ENCODE measurements around the gene FNDC11. TPM values are rescaled to one million over a fixed set of nuclear protein-coding genes. Genes with fewer than 3 reads are reported as not detected.

Gene FNDC11
- total RNA-seq, 2 experiments from 2014 or later = 1.7 to 1.8 TPM

- Mint-ChIP-seq H3K9me3 (peaks cover 3% of the 10 kb centered on the region), H3K4me3 (peak overlapping the region; percentile 78), H3K27me3 (no peaks in the 10 kb centered on the region), H3K4me1 (ENCODE audit: low read depth) (peaks cover 13% of the 10 kb centered on the region), H3K27ac (peak overlapping the region; percentile 69), H3K36me3 (ENCODE audit: low read depth) (peaks cover 29% of the 10 kb centered on the region)
- intact Hi-C loops (cut with DNase I, micrococcal nuclease) = loop anchor here in 1 of 2 experiments (1.0 to 5.0 kb wide), 3 partner anchors 16 to 131 kb away; partner anchors contain the start of genes PTK6 and STMN3
- ATAC-seq (ENCODE audit: poor library complexity) (peak; percentile 57), DNase-seq (peak; percentile 43 to 85 (median 68))
- POLR2A ChIA-PET = interaction anchor here (0.6 to 4.0 kb wide), 39 partner anchors 9 to 734 kb away, joined by 3 to 71 read pairs (median 4); partner anchors contain the start of genes ARFRP1, GMEB2, HELZ2 and LIME1
- peaks cover 0 to 12% of the 10 kb centered on the region in 2 experiments for H3K9me3 ChIP-seq (ENCODE audit: control insufficient read depth in 1 of 2, insufficient read depth in 1 of 2, low read length in 2 of 2)
- H3K27me3 ChIP-seq (ENCODE audit: control insufficient read depth in 1 of 2, insufficient read depth in 2 of 2, low read length in 2 of 2) = no peaks in the 10 kb centered on the region
- H3K4me3 ChIP-seq (ENCODE audit: low read length) = peak overlapping the region; percentile 65
- CTCF ChIA-PET = interaction anchor here (1.0 to 2.4 kb wide), 4 partner anchors 16 to 517 kb away, joined by 3 to 18 read pairs (median 6); partner anchors contain the start of gene PTK6
- TF ChIP-seq, protein P1, sequence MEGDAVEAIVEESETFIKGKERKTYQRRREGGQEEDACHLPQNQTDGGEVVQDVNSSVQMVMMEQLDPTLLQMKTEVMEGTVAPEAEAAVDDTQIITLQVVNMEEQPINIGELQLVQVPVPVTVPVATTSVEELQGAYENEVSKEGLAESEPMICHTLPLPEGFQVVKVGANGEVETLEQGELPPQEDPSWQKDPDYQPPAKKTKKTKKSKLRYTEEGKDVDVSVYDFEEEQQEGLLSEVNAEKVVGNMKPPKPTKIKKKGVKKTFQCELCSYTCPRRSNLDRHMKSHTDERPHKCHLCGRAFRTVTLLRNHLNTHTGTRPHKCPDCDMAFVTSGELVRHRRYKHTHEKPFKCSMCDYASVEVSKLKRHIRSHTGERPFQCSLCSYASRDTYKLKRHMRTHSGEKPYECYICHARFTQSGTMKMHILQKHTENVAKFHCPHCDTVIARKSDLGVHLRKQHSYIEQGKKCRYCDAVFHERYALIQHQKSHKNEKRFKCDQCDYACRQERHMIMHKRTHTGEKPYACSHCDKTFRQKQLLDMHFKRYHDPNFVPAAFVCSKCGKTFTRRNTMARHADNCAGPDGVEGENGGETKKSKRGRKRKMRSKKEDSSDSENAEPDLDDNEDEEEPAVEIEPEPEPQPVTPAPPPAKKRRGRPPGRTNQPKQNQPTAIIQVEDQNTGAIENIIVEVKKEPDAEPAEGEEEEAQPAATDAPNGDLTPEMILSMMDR (IDR thresholded peaks at IDR 0.05) = no peak
- H3K4me1 ChIP-seq (ENCODE audit: insufficient read depth, low read length) = peaks cover 29% of the 10 kb centered on the region
- peaks cover 23% of the 10 kb centered on the region for H3K36me3 ChIP-seq (ENCODE audit: insufficient read depth, low read length)
- H3K27ac ChIP-seq (ENCODE audit: low read depth in 1 of 2, low read length in 2 of 2) = peak overlapping the region in 1 of 2 donors; percentile 29
Measured at GRCh38 chr20:63520934-63521601, 32.9 kb upstream of the FNDC11 start.

DNA sequence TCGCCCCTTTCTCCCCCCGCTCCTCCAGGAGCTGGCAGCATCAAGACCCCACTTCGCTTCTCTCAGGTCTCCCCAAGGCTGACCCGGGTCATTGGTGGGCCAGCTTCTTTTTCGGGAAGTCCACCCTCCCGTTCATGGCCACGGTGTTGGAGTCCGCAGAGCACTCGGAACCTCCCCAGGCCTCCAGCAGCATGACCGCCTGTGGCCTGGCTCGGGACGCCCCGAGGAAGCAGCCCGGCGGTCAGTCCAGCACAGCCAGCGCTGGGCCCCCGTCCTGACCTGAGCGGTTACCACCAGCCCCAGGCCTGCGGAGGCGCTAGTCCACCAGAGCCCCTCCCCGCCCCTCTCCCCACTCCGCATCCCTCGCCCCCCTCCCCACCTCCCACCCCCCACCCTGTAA lies 32.4 kb upstream of the FNDC11 start:
- TF ChIP-seq, protein P1 (IDR thresholded peaks at IDR 0.05) = no peak
- ChIA-PET CTCF (interaction anchor here (1.5 to 2.4 kb wide), 3 partner anchors 16 to 517 kb away, joined by 3 to 18 read pairs (median 9); partner anchors contain the start of gene PTK6), POLR2A (interaction anchor here (0.6 to 4.0 kb wide), 35 partner anchors 9 to 728 kb away, joined by 3 to 71 read pairs (median 4); partner anchors contain the start of genes ARFRP1, GMEB2, HELZ2 and LIME1)
- ATAC-seq (ENCODE audit: poor library complexity) (no peak), DNase-seq (peak in 1 of 14 experiments; percentile 49)
- Histone ChIP-seq H3K27ac (ENCODE audit: low read depth in 1 of 2, low read length in 2 of 2) (no peak overlapping the region), H3K4me1 (ENCODE audit: insufficient read depth, low read length) (peaks cover 29% of the 10 kb centered on the region), H3K27me3 (ENCODE audit: control insufficient read depth in 1 of 2, insufficient read depth in 2 of 2, low read length in 2 of 2) (no peaks in the 10 kb centered on the region), H3K4me3 (ENCODE audit: low read length) (peak overlapping the region; percentile 65), H3K36me3 (ENCODE audit: insufficient read depth, low read length) (peaks cover 23% of the 10 kb centered on the region), H3K9me3 (ENCODE audit: control insufficient read depth in 1 of 2, insufficient read depth in 1 of 2, low read length in 2 of 2) (peaks cover 0 to 12% of the 10 kb centered on the region in 2 experiments)
- peaks cover 29% of the 10 kb centered on the region for H3K36me3 Mint-ChIP-seq (ENCODE audit: low read depth)
- H3K27me3 Mint-ChIP-seq = no peaks in the 10 kb centered on the region
- H3K27ac Mint-ChIP-seq = no peak overlapping the region
- H3K4me3 Mint-ChIP-seq = peak overlapping the region; percentile 78
- peaks cover 3% of the 10 kb centered on the region for H3K9me3 Mint-ChIP-seq
- intact Hi-C loops (cut with DNase I, micrococcal nuclease) = loop anchor here in 1 of 2 experiments (2.0 to 5.0 kb wide), 2 partner anchors 15 to 131 kb away; partner anchors contain the start of genes PTK6 and STMN3
- H3K4me1 Mint-ChIP-seq (ENCODE audit: low read depth) = peaks cover 13% of the 10 kb centered on the region

DNA sequence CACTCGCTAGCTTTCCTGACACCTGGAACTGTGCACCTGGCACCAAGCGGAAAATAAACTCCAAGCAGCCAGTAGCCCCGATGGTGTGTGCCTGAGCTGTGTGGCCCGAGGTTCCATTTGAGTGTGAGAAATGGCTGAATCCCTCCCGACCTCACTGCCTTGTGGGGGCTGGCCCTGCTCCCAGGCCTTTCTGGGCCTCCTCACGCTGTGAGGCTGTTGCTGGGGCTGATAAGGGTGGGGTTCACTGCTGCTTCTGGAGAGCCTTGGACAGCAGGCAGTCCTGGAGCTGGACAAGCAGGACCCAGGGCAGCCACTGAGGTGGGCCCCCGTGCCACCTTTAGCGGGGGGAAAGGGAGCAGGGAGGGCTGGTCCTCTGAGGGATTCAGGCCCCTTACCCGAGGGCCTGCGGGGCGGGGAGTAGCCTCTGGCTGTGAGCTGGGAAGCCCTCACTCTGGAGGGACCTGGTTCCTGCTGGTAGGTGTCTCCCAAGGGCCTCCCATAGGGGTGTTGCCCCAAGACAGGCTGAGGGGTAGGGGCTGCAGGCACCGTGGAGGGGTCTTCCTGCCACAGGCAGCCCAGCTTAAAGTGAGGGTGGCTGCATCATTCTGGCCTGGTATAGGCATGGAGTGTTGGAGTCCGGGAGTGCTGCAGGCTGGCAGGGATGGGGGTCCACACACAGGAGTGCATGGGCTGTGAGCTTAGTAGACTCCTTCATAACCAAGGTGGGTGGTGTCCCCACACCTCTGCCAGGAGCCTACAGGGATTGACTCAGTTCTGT lies 31.7 kb upstream of the FNDC11 start:
- CTCF ChIA-PET = interaction anchor here (2.2 to 2.7 kb wide), 2 partner anchors 15 to 26 kb away, joined by 8 to 9 read pairs; partner anchors contain the start of gene PTK6
- DNase-seq = peak in 3 of 14 experiments; percentile 1 to 31 (median 8)
- no peaks in the 10 kb centered on the region for H3K27me3 Mint-ChIP-seq
- Histone ChIP-seq H3K36me3 (ENCODE audit: insufficient read depth, low read length) (peaks cover 23% of the 10 kb centered on the region), H3K27me3 (ENCODE audit: control insufficient read depth in 1 of 2, insufficient read depth in 2 of 2, low read length in 2 of 2) (no peaks in the 10 kb centered on the region), H3K4me1 (ENCODE audit: insufficient read depth, low read length) (peaks cover 29% of the 10 kb centered on the region), H3K27ac (ENCODE audit: low read depth in 1 of 2, low read length in 2 of 2) (no peak overlapping the region), H3K9me3 (ENCODE audit: control insufficient read depth in 1 of 2, insufficient read depth in 1 of 2, low read length in 2 of 2) (peaks cover 0 to 12% of the 10 kb centered on the region in 2 experiments), H3K4me3 (ENCODE audit: low read length) (no peak overlapping the region)
- peaks cover 29% of the 10 kb centered on the region for H3K36me3 Mint-ChIP-seq (ENCODE audit: low read depth)
- no peak for ATAC-seq (ENCODE audit: poor library complexity)
- POLR2A ChIA-PET = interaction anchor here (0.7 to 4.0 kb wide), 7 partner anchors 8 to 535 kb away, joined by 3 to 71 read pairs (median 4); partner anchors contain the start of genes PRPF6, PTK6, RTEL1 and SAMD10
- TF ChIP-seq, protein P1 (IDR thresholded peaks at IDR 0.05) = no peak
- peak overlapping the region; percentile 42 for H3K27ac Mint-ChIP-seq
- intact Hi-C loops (cut with DNase I, micrococcal nuclease) = loop anchor here in 1 of 2 experiments (5.0 kb wide), 1 partner anchor 130 kb away; the partner anchor contains the start of gene STMN3
- H3K9me3 Mint-ChIP-seq = peaks cover 3% of the 10 kb centered on the region
- peaks cover 13% of the 10 kb centered on the region for H3K4me1 Mint-ChIP-seq (ENCODE audit: low read depth)
- H3K4me3 Mint-ChIP-seq = peak overlapping the region; percentile 73
